ENCODE data around the gene TMTC2.

TMTC2 gene

DNA sequence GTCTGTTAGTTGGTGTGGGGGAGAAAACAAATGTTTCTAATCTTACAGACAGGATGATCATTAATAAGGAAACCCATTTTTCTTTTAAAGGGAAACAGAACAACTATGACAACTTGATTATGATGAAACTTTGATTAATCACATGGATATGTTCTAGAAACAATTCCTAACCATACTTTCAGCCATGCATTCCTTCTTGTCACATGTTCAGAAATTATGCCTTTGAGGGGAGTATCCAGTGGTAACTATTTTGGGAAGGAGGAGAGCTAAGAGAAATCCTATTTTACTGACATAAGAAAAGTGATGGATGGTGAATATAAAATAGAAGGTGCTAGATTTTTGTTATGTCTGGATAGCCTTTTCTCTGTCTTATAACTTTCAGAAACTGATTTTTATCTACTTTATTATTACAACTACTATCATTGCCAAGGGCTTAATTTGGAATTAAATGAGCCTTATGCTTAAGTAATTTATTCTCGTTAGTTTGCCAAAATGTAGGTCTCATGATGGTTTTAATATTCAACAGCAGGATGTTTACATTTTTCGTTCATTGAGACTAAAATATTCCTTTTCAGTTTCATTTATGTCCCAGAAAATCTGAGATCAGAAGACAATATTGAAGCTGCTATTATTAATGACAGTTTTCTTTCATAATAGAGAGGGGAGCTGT is 200.1 kb downstream of the TMTC2 start:
- DNase-seq (ENCODE audit: low read depth), result no peak

DNA sequence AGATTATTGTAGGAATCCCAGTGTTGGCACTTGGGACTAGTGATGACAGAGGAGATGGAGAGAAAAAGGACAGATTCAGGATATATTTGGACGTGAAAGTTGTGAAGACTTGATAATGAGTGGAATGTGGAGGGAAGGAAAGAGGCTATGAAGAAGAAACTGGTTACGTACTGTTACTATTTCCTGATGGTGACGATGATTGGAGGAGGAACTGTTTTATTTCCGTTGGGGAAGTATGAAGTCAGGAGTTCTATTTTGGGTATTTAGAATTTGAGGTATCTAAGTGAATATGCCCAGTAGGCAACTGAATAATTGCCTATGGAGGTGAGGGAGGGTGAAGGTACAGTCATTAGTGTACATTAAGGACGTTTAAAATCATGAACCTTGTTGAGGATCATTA is 207.2 kb downstream of the TMTC2 start:
- no peak for DNase-seq (ENCODE audit: low read depth)

DNA sequence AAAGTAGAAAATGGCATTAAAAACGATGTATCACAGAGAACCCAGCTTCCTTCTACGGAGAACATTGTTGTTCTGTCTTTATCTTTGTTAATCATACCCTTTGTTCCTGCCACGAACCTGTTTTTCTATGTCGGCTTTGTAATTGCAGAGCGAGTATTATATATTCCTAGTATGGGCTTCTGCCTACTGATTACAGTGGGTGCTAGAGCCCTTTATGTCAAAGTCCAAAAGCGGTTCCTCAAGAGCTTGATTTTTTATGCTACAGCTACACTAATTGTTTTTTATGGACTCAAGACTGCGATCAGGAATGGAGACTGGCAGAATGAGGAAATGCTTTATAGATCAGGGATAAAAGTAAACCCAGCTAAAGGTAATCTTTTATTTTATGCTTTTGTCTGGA is 209.6 kb downstream of the TMTC2 start:
- no peak for DNase-seq (ENCODE audit: low read depth)

DNA sequence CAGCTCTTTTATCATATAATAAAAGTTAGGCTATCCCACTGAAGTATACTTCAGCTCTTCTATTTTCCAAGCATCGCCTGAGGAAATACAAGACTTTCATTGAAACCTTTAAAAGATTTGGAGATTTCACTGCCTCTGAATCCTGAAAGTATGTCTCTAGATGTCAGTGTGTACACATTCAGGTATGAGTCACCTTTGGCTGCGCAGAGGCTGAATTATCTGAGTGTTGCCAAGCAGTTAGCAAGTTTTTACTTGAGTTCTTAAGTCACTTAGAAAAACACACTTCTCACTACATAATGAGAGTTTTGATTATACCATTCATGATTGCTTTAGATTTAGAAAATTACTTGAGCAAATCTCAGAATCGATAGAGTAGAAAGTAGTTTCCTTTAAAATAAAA is 210.3 kb downstream of the TMTC2 start:
- DNase-seq (ENCODE audit: low read depth), result no peak

DNA sequence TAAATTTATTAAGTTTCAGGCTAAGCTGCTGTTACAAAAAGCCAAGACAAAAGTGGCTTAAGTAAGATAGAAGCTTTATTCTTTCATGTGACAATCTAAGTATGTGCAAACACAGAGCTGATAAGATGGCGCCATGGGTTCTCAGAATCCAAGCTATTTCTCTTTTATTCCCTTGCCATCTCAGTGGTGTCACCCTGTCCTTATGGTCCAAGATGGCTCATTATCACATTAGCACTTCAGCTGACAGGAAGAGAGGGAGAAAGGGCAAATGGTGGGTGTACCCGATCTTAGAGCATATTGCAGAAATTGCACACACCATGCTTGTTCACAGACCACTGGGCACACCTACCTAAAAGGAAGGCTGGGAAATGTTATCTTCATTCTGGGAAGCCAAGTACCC is 211.7 kb downstream of the TMTC2 start:
- DNase-seq (ENCODE audit: low read depth), result no peak

DNA sequence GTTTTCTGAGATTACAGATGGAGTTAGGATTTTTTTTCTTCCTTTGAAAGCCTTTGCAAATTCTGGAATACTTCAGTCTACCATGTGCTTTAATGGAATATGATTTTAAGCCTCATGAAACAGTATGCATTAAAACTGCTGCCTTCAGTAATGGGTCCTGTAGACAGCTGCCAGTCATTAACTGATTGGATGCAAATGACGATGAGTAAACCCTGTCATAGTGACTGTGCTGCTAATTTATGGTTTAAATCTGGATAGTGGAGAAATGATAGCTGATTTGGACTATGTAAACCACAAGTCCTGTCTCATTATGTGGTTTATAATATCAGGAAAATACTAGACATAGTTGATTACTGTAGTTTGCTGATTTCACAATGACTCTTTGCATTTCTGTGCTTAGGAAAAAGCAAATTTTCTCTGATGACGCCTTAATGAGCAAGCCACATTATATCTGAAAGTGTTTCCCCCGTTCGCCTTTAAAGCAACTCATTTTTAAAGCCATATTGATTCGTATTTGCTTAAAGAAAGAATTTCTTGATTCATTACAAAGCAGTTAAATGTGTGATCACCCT is 217.6 kb downstream of the TMTC2 start:
- DNase-seq (ENCODE audit: low read depth), result no peak

DNA sequence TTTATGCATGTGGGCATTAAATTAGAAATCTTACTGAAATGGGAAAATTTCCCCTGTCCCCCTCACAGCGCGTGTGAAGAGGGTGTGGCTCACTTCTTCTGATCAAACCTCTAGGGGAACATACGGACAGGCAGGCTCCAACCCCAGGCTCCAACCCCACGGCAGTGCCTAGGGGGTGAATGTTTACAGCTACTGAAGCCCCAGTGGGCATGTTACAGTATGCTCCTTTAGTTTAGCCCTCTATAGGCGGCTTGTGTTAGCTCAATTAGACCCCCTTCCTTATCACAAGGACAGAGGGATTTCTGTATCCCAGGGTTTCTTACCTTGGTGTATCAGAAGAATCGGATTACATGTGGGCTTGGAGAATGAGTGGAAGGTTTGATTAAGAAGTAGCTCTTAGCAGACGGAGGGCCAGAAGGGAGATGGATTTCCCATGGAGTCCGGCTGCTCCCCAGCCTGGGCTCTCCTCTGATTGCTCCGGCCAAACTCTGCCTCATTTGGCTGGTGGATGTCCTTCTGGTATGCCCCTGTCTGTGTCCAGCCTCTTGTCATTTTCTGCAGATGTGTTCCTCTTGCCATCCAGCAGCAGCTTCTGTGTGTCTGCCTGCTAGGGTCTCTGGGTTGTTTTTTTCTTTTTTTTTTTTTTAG is 223.7 kb downstream of the TMTC2 start:
- DNase-seq (ENCODE audit: low read depth), result no peak

DNA sequence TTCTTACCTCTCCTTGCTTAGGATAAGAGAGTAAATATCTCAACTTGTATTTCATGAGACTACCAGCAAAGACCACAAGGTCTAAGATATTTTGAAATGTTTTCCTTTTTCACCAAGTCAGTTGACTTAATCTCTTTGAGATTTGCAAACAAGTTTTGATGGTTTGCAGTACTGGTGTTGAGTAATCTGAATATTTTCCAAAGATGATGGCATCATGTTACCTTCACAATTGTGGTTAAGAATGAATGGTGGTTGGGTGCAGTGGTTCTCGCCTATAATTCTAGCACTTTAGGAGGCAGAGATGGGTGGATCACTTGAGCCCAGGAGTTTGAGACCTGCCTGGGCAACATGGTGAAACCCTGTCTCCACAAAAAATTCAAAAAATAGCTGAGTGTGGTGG is 225.7 kb downstream of the TMTC2 start:
- DNase-seq (ENCODE audit: low read depth), result no peak

DNA sequence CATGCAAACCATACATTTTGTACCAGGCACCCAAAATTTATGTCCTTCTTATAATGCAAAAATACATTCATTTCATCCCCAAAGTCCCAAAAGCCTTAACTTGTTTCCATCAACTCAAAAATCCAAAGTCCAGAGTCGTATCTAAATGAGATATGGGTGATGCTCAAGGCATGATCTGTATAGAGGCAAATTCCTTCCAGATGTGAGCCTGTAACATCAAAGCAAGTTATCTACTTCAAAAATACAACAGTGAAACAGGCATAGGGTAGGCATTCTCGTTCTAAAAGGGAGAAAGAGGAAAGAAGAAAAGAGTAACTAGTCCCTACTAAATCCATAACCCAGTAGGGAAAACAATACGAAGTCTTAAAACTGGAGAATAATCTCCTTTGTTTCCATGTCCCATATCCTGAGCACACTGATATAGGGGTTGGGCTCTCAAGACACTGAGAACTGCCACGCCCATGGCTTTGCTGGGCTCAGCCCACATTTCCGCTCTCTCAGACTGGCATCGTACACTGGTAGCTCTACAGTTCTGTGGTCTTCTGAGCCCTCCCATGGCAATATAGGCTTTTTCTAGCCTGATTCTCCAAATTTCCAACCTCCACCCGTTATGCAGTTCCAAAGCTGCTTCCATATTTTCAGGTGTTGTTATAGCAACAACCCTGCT is 232.8 kb downstream of the TMTC2 start:
- no peak for DNase-seq (ENCODE audit: low read depth)

DNA sequence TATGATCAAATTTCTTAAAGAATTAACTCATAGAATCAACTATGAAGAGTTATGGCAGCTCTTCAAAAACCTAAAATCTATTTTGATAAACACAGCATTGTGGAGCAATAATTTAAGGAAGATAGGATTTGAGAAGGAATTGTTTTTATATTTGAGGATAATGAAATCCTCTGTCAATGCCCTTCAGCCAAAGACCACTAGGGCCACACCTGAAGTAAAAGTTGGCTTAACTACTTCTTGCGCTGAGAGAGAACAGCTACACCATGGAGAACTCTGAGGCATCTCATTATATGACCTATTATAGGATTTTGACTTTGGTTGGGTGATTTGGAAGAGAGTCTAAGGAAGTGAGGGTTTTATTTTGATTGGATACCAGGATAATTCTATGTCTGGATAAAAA is 237.2 kb downstream of the TMTC2 start:
- DNase-seq (ENCODE audit: low read depth), result no peak

DNA sequence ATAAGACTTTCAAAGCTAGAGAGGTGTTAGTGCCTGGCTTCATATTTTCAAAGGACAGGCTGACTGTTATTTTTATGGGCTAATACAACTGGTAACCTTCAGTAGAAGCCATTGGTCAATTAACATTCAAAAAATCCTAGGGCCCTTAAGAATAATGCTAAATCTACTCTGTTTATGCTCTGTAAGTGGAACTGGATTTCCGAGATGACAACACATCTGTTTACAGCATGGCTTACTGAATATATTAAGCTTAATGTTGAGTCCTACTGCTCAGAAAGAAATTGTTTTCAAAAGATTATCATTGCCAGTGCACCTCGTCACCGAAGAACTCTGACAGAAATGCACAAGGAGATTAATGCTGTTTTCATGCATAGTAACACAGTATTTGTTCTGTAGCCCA is 239.9 kb downstream of the TMTC2 start:
- no peak for DNase-seq (ENCODE audit: low read depth)

DNA sequence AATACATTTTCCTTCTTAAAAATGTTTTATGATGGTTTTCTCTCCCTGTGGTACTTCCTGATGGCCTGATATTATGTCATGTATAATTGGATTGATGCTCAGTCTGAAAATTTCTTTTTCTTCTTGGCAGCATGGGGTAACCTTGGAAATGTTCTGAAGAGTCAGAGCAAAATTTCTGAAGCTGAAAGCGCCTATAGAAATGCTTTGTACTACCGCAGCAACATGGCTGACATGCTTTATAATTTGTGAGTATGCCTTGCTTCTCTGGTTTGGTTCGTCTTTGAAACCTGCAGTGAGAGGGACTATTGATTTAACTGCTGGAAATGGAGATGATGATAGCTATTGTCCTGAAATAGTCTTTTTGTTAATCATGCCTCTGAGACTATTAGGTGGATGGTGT is 243.6 kb downstream of the TMTC2 start:
- DNase-seq (ENCODE audit: low read depth), result no peak

DNA sequence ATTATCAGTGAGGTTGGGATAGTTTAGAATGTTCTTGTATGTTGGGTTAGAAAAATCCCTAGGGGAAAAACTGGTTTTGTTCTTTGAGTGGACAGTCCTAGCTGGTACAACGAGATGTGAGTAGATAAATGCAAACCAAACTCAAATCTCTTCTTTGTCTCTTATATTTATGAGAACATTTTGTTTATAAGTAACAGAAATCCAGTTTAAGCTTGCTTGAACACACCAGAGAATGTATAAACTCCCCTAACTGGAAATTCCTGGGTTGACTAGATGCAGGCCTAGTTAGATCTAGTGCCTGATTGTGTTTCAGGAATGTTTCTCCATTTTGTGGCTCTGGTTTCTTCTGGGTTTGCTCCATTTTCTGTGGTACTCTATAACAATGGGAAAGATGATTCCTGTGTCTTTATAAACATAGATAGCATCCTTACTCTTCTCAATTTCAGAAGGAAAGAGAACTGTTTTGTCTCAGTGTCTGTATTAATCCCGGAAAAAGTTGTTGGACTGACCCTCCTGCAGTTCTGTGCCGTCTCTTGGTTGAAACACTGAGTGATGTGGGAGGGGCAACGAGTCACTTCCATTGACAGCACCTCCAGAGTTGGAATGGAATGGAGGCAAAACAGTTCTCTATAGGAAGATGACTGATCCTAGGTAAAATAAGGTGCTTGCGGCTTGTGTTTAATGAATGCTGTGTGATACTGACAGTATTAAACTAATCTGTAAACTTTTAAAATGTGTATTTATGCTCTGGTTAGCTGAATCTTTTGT is 244.8 kb downstream of the TMTC2 start:
- DNase-seq (ENCODE audit: low read depth), result no peak

DNA sequence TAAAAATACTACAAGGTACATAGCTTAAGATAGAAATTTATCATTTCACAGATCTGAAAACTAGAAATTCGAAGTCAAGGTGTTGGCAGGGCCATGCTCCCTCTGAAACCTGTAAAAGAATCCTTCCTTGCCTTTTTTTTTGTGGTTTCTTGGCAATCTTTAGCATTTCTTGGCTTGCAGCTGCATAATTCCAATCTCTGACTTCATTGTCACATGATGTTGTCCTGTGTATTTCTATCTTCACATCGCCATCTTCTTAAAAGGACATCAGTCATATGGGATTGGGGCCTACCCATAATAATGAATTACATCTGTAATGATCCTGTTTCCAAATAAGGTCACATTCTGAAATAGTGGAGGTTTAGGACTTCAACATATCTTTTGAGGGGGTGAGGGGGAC is 250.4 kb downstream of the TMTC2 start:
- no peak for DNase-seq (ENCODE audit: low read depth)

DNA sequence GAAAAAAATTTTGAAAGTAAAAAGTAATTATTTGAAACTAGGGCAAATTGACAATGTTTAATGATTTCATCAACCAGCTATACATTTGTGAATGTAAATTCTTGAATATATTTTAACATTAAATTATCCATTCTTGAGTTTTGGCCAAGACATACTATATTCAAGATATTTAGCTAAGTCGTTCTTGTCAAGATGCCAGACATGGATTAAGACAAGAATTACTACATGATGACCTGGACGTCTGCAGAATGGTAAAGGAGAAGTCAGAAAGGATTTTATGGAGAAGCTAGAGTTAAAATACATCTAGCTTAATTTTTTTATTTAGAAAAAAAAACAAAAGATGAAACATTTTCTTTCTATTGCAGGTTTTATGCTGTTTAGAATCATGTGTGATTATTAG is 255.8 kb downstream of the TMTC2 start:
- no peak for DNase-seq (ENCODE audit: low read depth)

DNA sequence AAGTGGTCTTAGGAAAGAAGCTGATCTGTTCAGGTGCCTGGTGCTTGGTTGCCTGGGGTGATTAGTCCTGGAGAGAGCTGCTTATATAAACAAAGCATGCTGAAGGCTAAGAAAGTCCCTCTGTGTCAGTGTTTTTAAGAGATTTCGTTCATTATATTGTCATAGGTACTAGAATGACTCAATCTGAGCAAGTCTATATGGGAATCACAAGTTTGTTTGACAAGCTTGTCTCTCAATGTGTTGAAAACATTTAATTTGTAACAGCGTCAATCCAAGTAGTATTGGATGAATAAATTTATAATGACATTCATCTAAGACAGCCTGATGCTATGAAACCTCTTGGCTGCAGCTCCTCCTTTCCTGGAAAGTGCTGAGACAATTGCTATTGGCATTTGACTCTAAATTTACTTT is 256.3 kb downstream of the TMTC2 start:
- no peak for DNase-seq (ENCODE audit: low read depth)

DNA sequence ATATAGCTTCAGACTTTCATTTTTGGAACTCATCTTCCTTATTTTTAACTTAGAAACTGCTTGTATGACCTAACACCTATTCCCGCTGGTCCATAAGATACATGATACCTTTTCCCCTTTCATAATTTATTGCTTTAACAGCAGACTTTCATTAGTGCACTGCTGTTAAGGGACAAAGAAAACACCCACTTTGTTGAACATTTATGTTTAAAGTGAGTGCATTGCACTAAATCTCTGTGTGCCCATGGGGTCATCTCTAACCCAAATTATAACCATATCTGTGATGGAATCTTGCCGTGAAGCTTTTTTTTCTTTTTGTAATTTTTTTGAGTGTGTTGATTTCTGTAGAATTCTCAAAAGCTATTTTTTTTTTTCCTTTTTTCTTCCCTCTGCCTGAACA is 261.8 kb downstream of the TMTC2 start:
- DNase-seq (ENCODE audit: low read depth), result no peak

DNA sequence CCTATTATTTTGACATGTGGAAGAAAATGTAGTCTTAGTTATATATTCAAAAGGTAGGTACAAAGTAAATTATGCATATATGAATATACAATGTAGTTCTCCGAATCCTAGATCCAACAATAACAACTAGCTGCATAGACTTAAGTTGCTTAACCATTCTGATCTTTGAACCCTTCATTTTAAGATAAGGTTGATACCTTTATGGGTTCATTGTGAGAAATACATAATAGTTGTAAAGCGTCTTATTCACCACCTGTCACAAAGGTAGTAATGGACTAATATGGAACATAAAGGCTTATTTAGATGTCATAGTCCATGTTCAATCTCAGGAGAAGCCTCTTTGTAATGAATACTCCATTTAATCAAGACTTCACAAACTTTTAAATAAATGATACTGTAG is 263.6 kb downstream of the TMTC2 start:
- no peak for DNase-seq (ENCODE audit: low read depth)

DNA sequence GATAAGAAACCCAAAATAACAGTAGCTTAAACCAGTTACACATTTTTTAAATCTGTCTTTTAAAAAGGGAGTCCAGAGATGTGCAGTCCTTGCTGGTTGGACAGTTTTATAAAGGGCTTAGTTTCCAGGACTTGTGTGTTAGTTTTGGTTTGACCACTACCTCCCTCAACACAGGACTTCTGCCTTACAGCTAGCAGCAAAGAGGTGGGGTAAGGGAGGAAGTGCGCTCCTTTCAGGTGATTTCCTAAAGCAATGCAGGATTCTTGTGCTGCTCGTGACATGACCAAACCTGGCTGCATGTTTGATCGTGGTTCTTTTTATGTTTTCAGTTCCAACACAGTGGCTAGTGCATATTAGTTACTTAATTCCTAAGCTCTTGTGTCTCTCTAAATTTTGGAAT is 266.2 kb downstream of the TMTC2 start:
- no peak for DNase-seq (ENCODE audit: low read depth)

DNA sequence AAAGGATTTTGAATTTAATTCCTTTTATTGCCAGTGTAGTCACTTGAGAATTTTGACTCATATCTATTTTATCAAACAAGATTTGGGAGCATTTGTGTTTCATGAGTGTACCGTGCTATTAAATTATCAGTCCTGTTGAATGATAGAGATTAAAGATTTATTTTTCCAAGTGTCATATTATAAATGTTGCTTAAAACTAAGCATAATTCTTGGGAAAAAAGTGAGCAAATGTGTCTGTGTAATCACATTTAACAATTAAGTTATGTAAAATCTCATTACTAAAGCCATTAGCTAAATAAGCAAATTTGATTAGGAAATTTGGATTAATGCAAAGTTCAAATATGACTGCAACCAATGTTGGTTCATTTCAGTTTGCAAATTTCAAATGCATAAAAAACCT is 266.7 kb downstream of the TMTC2 start:
- DNase-seq (ENCODE audit: low read depth), result no peak

DNA sequence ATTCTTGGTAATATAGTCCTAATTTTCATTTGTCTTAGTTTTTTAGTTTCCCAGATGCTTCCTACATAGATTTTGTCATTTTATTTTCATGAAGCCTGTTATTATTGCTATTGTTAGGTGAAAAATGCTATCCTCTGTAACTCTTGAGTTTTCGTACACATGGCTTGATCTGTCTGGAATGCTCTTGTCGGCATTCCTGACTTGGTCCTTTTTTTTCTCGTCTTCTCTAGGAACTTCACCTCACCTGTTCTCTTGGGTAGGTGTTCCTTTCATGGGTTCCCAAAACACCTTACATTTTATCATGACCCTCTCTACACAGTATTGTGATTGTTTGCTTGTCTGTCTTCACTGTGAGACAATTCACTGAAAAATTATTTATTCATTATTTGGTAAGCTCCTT is 267.4 kb downstream of the TMTC2 start:
- DNase-seq (ENCODE audit: low read depth), result no peak

DNA sequence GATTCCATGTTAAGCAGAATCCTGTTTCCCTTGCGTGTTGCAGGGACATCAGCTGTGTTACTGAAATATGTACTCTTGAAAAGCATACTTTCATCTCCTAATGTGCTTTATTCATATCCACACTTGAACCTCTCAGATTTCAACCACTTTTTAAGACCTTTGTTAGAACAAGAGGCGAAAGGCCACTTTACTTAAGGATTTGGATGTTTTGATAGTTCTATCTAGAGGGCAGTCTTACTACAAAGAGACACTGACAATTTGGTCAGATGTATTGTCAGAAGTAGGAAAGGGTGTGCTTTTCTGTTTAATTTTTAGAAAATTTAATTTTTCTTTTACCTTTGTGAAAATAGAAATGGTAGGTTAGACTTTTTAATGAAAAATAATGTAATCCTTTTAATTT is 267.9 kb downstream of the TMTC2 start:
- DNase-seq (ENCODE audit: low read depth), result no peak

DNA sequence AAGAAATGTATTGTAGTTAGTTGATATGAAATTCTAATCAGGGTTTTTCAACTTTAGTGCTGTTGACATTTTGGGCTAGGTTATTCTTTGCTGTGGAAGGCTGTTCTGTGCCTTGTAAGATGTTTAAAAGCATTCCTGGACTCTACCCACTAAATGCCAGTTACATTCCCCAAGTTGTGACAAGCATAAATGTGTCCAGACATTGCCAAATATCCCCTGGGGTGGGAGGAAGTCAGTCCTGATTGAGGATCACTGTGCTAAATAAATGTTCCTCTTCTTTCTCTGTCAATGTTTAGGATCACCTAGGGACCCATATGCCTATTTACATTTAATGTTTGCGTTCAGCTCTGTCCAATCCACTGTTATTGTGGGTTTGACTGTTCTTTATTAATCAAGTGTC is 268.3 kb downstream of the TMTC2 start:
- no peak for DNase-seq (ENCODE audit: low read depth)

Data from stimulated activated CD8-positive, alpha-beta memory T cell treated with anti-CD3 and anti-CD28 coated beads, Interleukin-12 subunit alpha, Interleukin-12 subunit beta, amount 100 ng/mL, for 1 hour (primary cell).